Colonic mucosa (tissue), 4 donors: ENCODE data around the gene COL16A1. TPM values are rescaled to one million over a fixed set of nuclear protein-coding genes. Genes with fewer than 3 reads are reported as not detected.

ENCODE experiments used
- DNase-seq: peaks from one replicate; pipeline ENCODE4 v3.0.0-alpha.2; 2020
- H3K27ac ChIP-seq: fragments of 200-600 bp; one replicate; pipeline ENCODE4 v1.8.0; 2021
- H3K27me3 ChIP-seq: fragments of 200-600 bp; one replicate; pipeline ENCODE4 v1.8.0; 2021
- H3K36me3 ChIP-seq: fragments of 200-600 bp; one replicate; pipeline ENCODE4 v1.8.0; 2021
- H3K4me1 ChIP-seq: fragments of 200-600 bp; one replicate; pipeline ENCODE4 v1.8.0; 2021; ENCODE audit warnings: mild to moderate bottlenecking
- H3K4me3 ChIP-seq: fragments of 200-600 bp; one replicate; pipeline ENCODE4 v1.8.0; 2021
- H3K9ac ChIP-seq, 2 donors: one replicate each; pipeline ENCODE4 v1.7.0; 2013; ENCODE audit warnings: control low read depth in 2 of 2, low read depth in 2 of 2, low read length in 2 of 2
- H3K9me3 ChIP-seq: fragments of 200-600 bp; one replicate; pipeline ENCODE4 v1.8.0; 2021
- CTCF ChIP-seq: fragments of 200-600 bp; IDR thresholded peaks from one replicate; pipeline ENCODE4 v1.8.0; 2022; ENCODE audit warnings: antibody characterized with exemption, mild to moderate bottlenecking
- intact Hi-C: fragments of 100-400 bp; cut with DNase I; formaldehyde crosslinking; loops from one replicate; pipeline ENCODE4 v1.14.1; 2022
- total RNA-seq, 2 donors: library from RNA; stranded (reverse); fragmentation: NEBNext Ultra II Directional in 1 of 2; extraction: Animal tissue kit (Norgen Biotek cat#: 25700) in 1 of 2; gene quantifications; one replicate each; pipeline ENCODE4 v1.2.1, GENCODE V29; 2021
- donor health status: healthy.
- donor health status: DM: no; HTN: no; CAD: no.
- donor health status: DM: no; HTN: no; CAD: no.

Gene COL16A1
- total RNA-seq, 2 donors from 2014 or later: 9.0 to 15.4 TPM

- Histone ChIP-seq H3K27me3 (no peaks in the 10 kb centered on the region), H3K9me3 (no peaks in the 10 kb centered on the region), H3K36me3 (no peaks in the 10 kb centered on the region), H3K4me1 (no peaks in the 10 kb centered on the region), H3K27ac (no peak overlapping the region), H3K4me3 (no peak overlapping the region), H3K9ac (no peak overlapping the region)
- intact Hi-C loops: no loop called here
- no peak for TF ChIP-seq CTCF
- DNase-seq: no peak
These were observed 28.1 kb downstream of the COL16A1 start for GRCh38 chr1:31675756-31676155.

GRCh38 chr1:31675161-31675560 lies 28.7 kb downstream of the COL16A1 start:
- H3K9ac ChIP-seq: no peak overlapping the region
- no peak for DNase-seq
- no peaks in the 10 kb centered on the region for H3K36me3 ChIP-seq
- no peak overlapping the region for H3K27ac ChIP-seq
- intact Hi-C loops: no loop called here
- TF ChIP-seq CTCF: no peak
- H3K4me1 ChIP-seq: no peaks in the 10 kb centered on the region
- H3K27me3 ChIP-seq: no peaks in the 10 kb centered on the region
- H3K9me3 ChIP-seq: no peaks in the 10 kb centered on the region
- no peak overlapping the region for H3K4me3 ChIP-seq

GRCh38 chr1:31674626-31675025 lies 29.2 kb downstream of the COL16A1 start:
- no peaks in the 10 kb centered on the region for H3K27me3 ChIP-seq
- H3K27ac ChIP-seq: no peak overlapping the region
- no peak overlapping the region for H3K4me3 ChIP-seq
- H3K4me1 ChIP-seq: no peaks in the 10 kb centered on the region
- H3K36me3 ChIP-seq: no peaks in the 10 kb centered on the region
- H3K9me3 ChIP-seq: no peaks in the 10 kb centered on the region
- intact Hi-C loops: no loop called here
- TF ChIP-seq CTCF: no peak
- no peak for DNase-seq
- H3K9ac ChIP-seq: no peak overlapping the region

- Histone ChIP-seq H3K36me3 (no peaks in the 10 kb centered on the region), H3K4me1 (peaks cover 3% of the 10 kb centered on the region), H3K9me3 (no peaks in the 10 kb centered on the region), H3K27ac (no peak overlapping the region), H3K4me3 (no peak overlapping the region), H3K9ac (no peak overlapping the region), H3K27me3 (no peaks in the 10 kb centered on the region)
- no peak for TF ChIP-seq CTCF
- no peak for DNase-seq
- intact Hi-C loops: no loop called here
These were observed 30.4 kb downstream of the COL16A1 start for GRCh38 chr1:31673433-31673832.

- no peaks in the 10 kb centered on the region for H3K9me3 ChIP-seq
- H3K27ac ChIP-seq: no peak overlapping the region
- peaks cover 3% of the 10 kb centered on the region for H3K4me1 ChIP-seq
- no peak overlapping the region for H3K4me3 ChIP-seq
- DNase-seq: no peak
- intact Hi-C loops: no loop called here
- no peak overlapping the region for H3K9ac ChIP-seq
- H3K36me3 ChIP-seq: no peaks in the 10 kb centered on the region
- no peak for TF ChIP-seq CTCF
- no peaks in the 10 kb centered on the region for H3K27me3 ChIP-seq
These were observed 30.8 kb downstream of the COL16A1 start for GRCh38 chr1:31672986-31673385.
